H1 (cell line): ENCODE measurements around the gene COPS7A. TPM values are rescaled to one million over a fixed set of nuclear protein-coding genes. Genes with fewer than 3 reads are reported as not detected.
A peak's percentile ranks its signal among the peaks of the same experiment; 100 is the strongest.

Experiments
- CTCF ChIA-PET: fragments of 300-600 bp; sonication (Branson Sonifier 250); formaldehyde crosslinking; loops from one replicate; lab custom pipeline; 2021; ENCODE audit not compliant: partially characterized antibody; lab: Charles Lee
- POLR2A ChIA-PET: fragments of 300-600 bp; sonication (Branson Sonifier 250); formaldehyde crosslinking; loops from one replicate; lab custom pipeline; 2021; ENCODE audit warnings: inconsistent platforms; ENCODE audit not compliant: partially characterized antibody; lab: Charles Lee
- DNase-seq, 2 experiments: peaks; one replicate each; pipeline versions ENCODE4 v3.0.0 to v3.0.0-alpha.2; 2010 to 2022; ENCODE audit warnings: low spot score in 2 of 2, low read depth in 1 of 2, mixed read lengths in 1 of 2
- FAIRE-seq: peaks from 2 replicates; lab custom pipeline; 2011; peaks lifted over from hg19 to GRCh38; lab: Jason Lieb, UNC
- H2AFZ ChIP-seq: 2 replicates; pipeline ENCODE4 v1.8.1; 2012; ENCODE audit warnings: low read length, inconsistent platforms
- H2AK5ac ChIP-seq: 2 replicates; pipeline ENCODE4 v1.6.1; 2013; ENCODE audit warnings: low read depth, low read length
- H2BK120ac ChIP-seq: replicated peaks from 2 replicates; pipeline ENCODE3; 2013; ENCODE audit warnings: low read depth, low read length, inconsistent platforms
- H2BK12ac ChIP-seq: 2 replicates; pipeline ENCODE4 v1.6.1; 2013; ENCODE audit warnings: low read depth, low read length
- H2BK15ac ChIP-seq: 2 replicates; pipeline ENCODE4 v1.6.1; 2013; ENCODE audit warnings: low read length
- H2BK20ac ChIP-seq: 2 replicates; pipeline ENCODE4 v1.6.1; 2013; ENCODE audit warnings: low read length
- H2BK5ac ChIP-seq: 2 replicates; pipeline ENCODE4 v1.6.1; 2013; ENCODE audit warnings: low read depth, low read length
- H3K14ac ChIP-seq: 2 replicates; pipeline ENCODE4 v1.6.1; 2013; ENCODE audit warnings: inconsistent platforms; ENCODE audit not compliant: insufficient read length
- H3K18ac ChIP-seq: 2 replicates; pipeline ENCODE4 v1.6.1; 2013; ENCODE audit warnings: low read length; ENCODE audit errors: extremely low read depth
- H3K23ac ChIP-seq: 2 replicates; pipeline ENCODE4 v1.6.1; 2013; ENCODE audit warnings: inconsistent platforms; ENCODE audit not compliant: insufficient read length
- H3K23me2 ChIP-seq: 2 replicates; pipeline ENCODE4 v1.6.1; 2013; ENCODE audit warnings: low read depth, low read length
- H3K27ac ChIP-seq: 2 replicates; pipeline ENCODE4 v1.6.1; 2011; ENCODE audit warnings: low read depth, low read length, inconsistent platforms
- H3K27me3 ChIP-seq, 4 experiments: replicated peaks in 1 of 4; 1 replicate in 1 of 4; 2 replicates in 3 of 4; pipeline versions ENCODE4 v1.6.1 to v1.8.1; 2011 to 2013; ENCODE audit warnings: low read length in 3 of 4, mild to moderate bottlenecking in 3 of 4, inconsistent platforms in 2 of 4, mixed read lengths in 2 of 4, moderate library complexity in 1 of 4; ENCODE audit not compliant: control insufficient read depth in 3 of 4, insufficient read depth in 3 of 4; ENCODE audit errors: extremely low read depth in 1 of 4
- H3K36me3 ChIP-seq, 4 experiments: 2 replicates each; pipeline versions ENCODE4 v1.6.1 to v1.8.1; 2011 to 2013; ENCODE audit warnings: mild to moderate bottlenecking in 4 of 4, low read length in 3 of 4, moderate library complexity in 2 of 4, control low read depth in 1 of 4, inconsistent platforms in 1 of 4; ENCODE audit not compliant: insufficient read depth in 4 of 4, control insufficient read depth in 2 of 4
- H3K4ac ChIP-seq: replicated peaks from 2 replicates; pipeline ENCODE3; 2013; ENCODE audit warnings: low read length, low read depth, mixed read lengths, inconsistent platforms; ENCODE audit not compliant: insufficient read length
- H3K4me1 ChIP-seq, 4 experiments: replicated peaks in 1 of 4; 1 replicate in 1 of 4; 2 replicates in 3 of 4; pipeline versions ENCODE4 v1.6.1 to v1.8.1; 2011 to 2013; ENCODE audit warnings: low read length in 3 of 4, inconsistent platforms in 2 of 4, mixed read lengths in 1 of 4; ENCODE audit not compliant: insufficient read depth in 4 of 4, control insufficient read depth in 3 of 4
- H3K4me2 ChIP-seq, 2 experiments: 2 replicates each; pipeline versions ENCODE4 v1.6.1 to v1.8.1; 2011 to 2013; ENCODE audit warnings: low read depth in 2 of 2, low read length in 2 of 2, control low read depth in 1 of 2, inconsistent platforms in 1 of 2, mild to moderate bottlenecking in 1 of 2; ENCODE audit not compliant: insufficient read depth in 1 of 2
- H3K4me3 ChIP-seq, 4 experiments: fragments of 200-600, 300-600 bp in 1 of 4; sonication (generic), shearing (Covaris generic), sonication (Bioruptor Twin) in 1 of 4; 2 replicates each; pipeline versions ENCODE4 v1.5.1 to v1.8.1; 2011 to 2016; ENCODE audit warnings: low read length in 4 of 4, low read depth in 3 of 4, control low read depth in 2 of 4, inconsistent platforms in 2 of 4, mild to moderate bottlenecking in 2 of 4, mixed read lengths in 1 of 4, moderate library complexity in 1 of 4; ENCODE audit not compliant: insufficient read depth in 2 of 4; ENCODE audit errors: extremely low read depth in 1 of 4
- H3K56ac ChIP-seq: replicated peaks from 2 replicates; pipeline ENCODE3; 2013; ENCODE audit warnings: low read depth, mild to moderate bottlenecking, mixed read lengths, low read length, inconsistent platforms; ENCODE audit not compliant: insufficient read length
- H3K79me1 ChIP-seq: 2 replicates; pipeline ENCODE4 v1.6.1; 2013; ENCODE audit warnings: low read depth, low read length, control low read depth
- H3K79me2 ChIP-seq, 2 experiments: 2 replicates each; pipeline versions ENCODE4 v1.6.1 to v1.8.1; 2012 to 2013; ENCODE audit warnings: low read length in 2 of 2, mild to moderate bottlenecking in 2 of 2, inconsistent platforms in 1 of 2; ENCODE audit not compliant: insufficient read depth in 2 of 2, control insufficient read depth in 1 of 2
- H3K9ac ChIP-seq, 4 experiments: replicated peaks in 1 of 4; 1 replicate in 1 of 4; 2 replicates in 3 of 4; pipeline versions ENCODE4 v1.6.1 to v1.8.1; 2011 to 2013; ENCODE audit warnings: low read depth in 3 of 4, low read length in 3 of 4, control low read depth in 2 of 4, mild to moderate bottlenecking in 2 of 4, moderate library complexity in 2 of 4, inconsistent platforms in 1 of 4; ENCODE audit errors: extremely low read depth in 1 of 4
- H3K9me3 ChIP-seq, 2 experiments: 2 replicates each; pipeline versions ENCODE4 v1.6.1 to v1.8.1; 2012 to 2013; ENCODE audit warnings: mild to moderate bottlenecking in 2 of 2, moderate library complexity in 2 of 2, control low read depth in 1 of 2, inconsistent platforms in 1 of 2, low read depth in 1 of 2, low read length in 1 of 2, mixed read lengths in 1 of 2; ENCODE audit not compliant: insufficient read depth in 2 of 2
- H4K20me1 ChIP-seq, 2 experiments: replicated peaks in 1 of 2; 2 replicates each; pipeline versions ENCODE3 to v1.8.1; 2011 to 2013; ENCODE audit warnings: inconsistent platforms in 2 of 2, low read length in 2 of 2, mild to moderate bottlenecking in 1 of 2; ENCODE audit not compliant: insufficient read depth in 2 of 2, control insufficient read depth in 1 of 2
- H4K5ac ChIP-seq: 2 replicates; pipeline ENCODE4 v1.6.1; 2013; ENCODE audit warnings: low read length, low read depth, mixed read lengths, inconsistent platforms; ENCODE audit not compliant: insufficient read length
- H4K8ac ChIP-seq: 2 replicates; pipeline ENCODE4 v1.8.0; 2013; ENCODE audit warnings: mild to moderate bottlenecking, moderate library complexity, low read length, inconsistent platforms; ENCODE audit not compliant: insufficient read depth; ENCODE audit errors: extremely low read depth
- H4K91ac ChIP-seq: replicated peaks from 2 replicates; pipeline ENCODE3; 2013; ENCODE audit warnings: low read length, mixed read lengths, inconsistent platforms; ENCODE audit not compliant: insufficient read length
- CEBPB ChIP-seq: IDR thresholded peaks from 2 replicates; pipeline ENCODE4 v1.6.1; 2012; ENCODE audit warnings: low read depth, low read length
- RAD21 ChIP-seq, 2 experiments: IDR thresholded peaks in 1 of 2; conservative IDR thresholded peaks in 1 of 2; 2 replicates each; pipeline ENCODE4 v1.6.1; 2011; ENCODE audit warnings: low read depth in 2 of 2, low read length in 2 of 2, improper control_type of control experiment in 1 of 2, inconsistent platforms in 1 of 2, mild to moderate bottlenecking in 1 of 2, moderate library complexity in 1 of 2
- SP1 ChIP-seq: IDR thresholded peaks from 2 replicates; pipeline ENCODE4 v1.6.1; 2011; ENCODE audit warnings: low read depth, low read length
- TAF1 ChIP-seq: IDR thresholded peaks from 2 replicates; pipeline ENCODE4 v1.6.1; 2011; ENCODE audit warnings: mild to moderate bottlenecking, low read depth, low read length
- WGBS, 2 experiments: shearing (Covaris generic) in 1 of 2; methylation state at CpG; one replicate each; pipeline versions ENCODE4 v1.1.6 to v1.1.7; 2013 to 2015; ENCODE audit warnings: low lambda C conversion rate in 2 of 2, mixed read lengths in 2 of 2, inconsistent platforms in 1 of 2, low coverage in 1 of 2, missing lambda C conversion rate in 1 of 2; ENCODE audit not compliant: insufficient replicate concordance in 2 of 2, insufficient coverage in 1 of 2, insufficient read length in 1 of 2; ENCODE audit errors: extremely low coverage in 1 of 2, missing lambda C conversion rate in 1 of 2; 5-methylcytosine and 5-hydroxymethylcytosine counted together
- polyA plus RNA-seq, 7 experiments: library from polyadenylated mRNA; depleted of rRNA in 3 of 7; stranded (reverse) in 5 of 7; unstranded in 2 of 7; fragments of >200 nt in 5 of 7; fragments of 200-250 nt in 2 of 7; gene quantifications; 1 replicate in 5 of 7; 2 replicates in 1 of 7; 4 replicates in 1 of 7; pipeline versions ENCODE4 v1.2.1 to v1.2.3, GENCODE V29; 2011 to 2013; ENCODE audit warnings: missing spikeins in 2 of 7, mixed read lengths in 2 of 7
- total RNA-seq: library from RNA; stranded (reverse); fragmentation: NEBNext Ultra II Directional; extraction: Animal tissue kit (Norgen Biotek cat#: 25700); gene quantifications from 2 replicates; pipeline ENCODE4 v1.2.1, GENCODE V29; 2021

The COPS7A gene
- total and polyA plus RNA-seq, 2 of the 8 experiments (the other 6 are each of a cell fraction or from before 2014, with no cell fraction given): 44.5 to 95.9 TPM

- TF ChIP-seq RAD21 (IDR thresholded peaks at IDR 0.05 in 1 of 2, conservative IDR thresholded peaks at IDR 0.05 in 1 of 2; ENCODE audit: low read depth in 2 of 2, low read length in 2 of 2) (0 out of 4 replicates have a peak, but pooled peaks of 1 of the 2 experiments have one; percentile 3), TAF1 (0 out of 2 replicates have a peak, but pooled peaks have one; percentile 25), CEBPB (no peak), SP1 (peak; percentile 74)
- 0 out of 2 replicates have a peak overlapping the region, but pooled peaks have one; percentile 32 for H2BK20ac ChIP-seq
- H3K27ac ChIP-seq: no peak overlapping the region
- H3K79me1 ChIP-seq: no peaks in the 10 kb centered on the region
- H3K4me1 ChIP-seq: peaks cover 5 to 20% (median 14%) of the 10 kb centered on the region in 4 experiments
- no peak overlapping the region for H3K9ac ChIP-seq
- no peak overlapping the region for H2BK120ac ChIP-seq
- H4K20me1 ChIP-seq: no peaks in the 10 kb centered on the region
- no peaks in the 10 kb centered on the region for H3K79me2 ChIP-seq
- H2BK15ac ChIP-seq: peak overlapping the region; percentile 98; the same call in 1 of the 2 replicates
- peak overlapping the region; percentile 29 to 67 (median 54) for H3K4me3 ChIP-seq
- no peak overlapping the region for H4K8ac ChIP-seq
- peak overlapping the region; percentile 92 for H2BK12ac ChIP-seq
- FAIRE-seq: no peak
- H3K4ac ChIP-seq: no peak overlapping the region
- H3K14ac ChIP-seq: no peak overlapping the region
- ChIA-PET CTCF (interaction anchor here (0.5 to 29.6 kb wide), 21 partner anchors 9 to 972 kb away, joined by 3 to 532 read pairs (median 6); partner anchors contain the start of genes CD4, GNB3, GPR162 and LAG3), POLR2A (interaction anchor here (0.9 to 10.4 kb wide), 15 partner anchors 9 to 165 kb away, joined by 3 to 97 read pairs (median 5); partner anchors contain the start of genes CD4, COPS7A, GPR162 and MLF2)
- peak overlapping the region; percentile 97 for H3K18ac ChIP-seq
- no peak overlapping the region for H4K5ac ChIP-seq
- peak overlapping the region; percentile 14; the same call in 1 of the 2 replicates for H2AFZ ChIP-seq
- peaks cover 15% of the 10 kb centered on the region for H3K23me2 ChIP-seq
- H2BK5ac ChIP-seq: peak overlapping the region; percentile 61; the same call in 1 of the 2 replicates
- H3K9me3 ChIP-seq: no peaks in the 10 kb centered on the region
- no peak overlapping the region for H2AK5ac ChIP-seq
- H4K91ac ChIP-seq: peak overlapping the region; percentile 2
- peak overlapping the region; percentile 88 to 90 for H3K4me2 ChIP-seq
- H3K27me3 ChIP-seq: peaks cover 0 to 29% (median 20%) of the 10 kb centered on the region in 4 experiments; a peak in 5 of 7 replicates
- peak in 1 of 2 experiments; percentile 70 for DNase-seq
- H3K23ac ChIP-seq: no peak overlapping the region
- no peaks in the 10 kb centered on the region for H3K36me3 ChIP-seq
- WGBS, 2 experiments: 23% methylated on average over 14 of the region's 14 CpGs; no CpG with 5 or more reads in 1 of the 2 experiments
- H3K56ac ChIP-seq: no peak overlapping the region
Observed at GRCh38 chr12:6778217-6778573, 54.3 kb downstream of the COPS7A start.
